Stimulated activated CD8-positive, alpha-beta memory T cell treated with anti-CD3 and anti-CD28 coated beads, Interleukin-7, amount 100 ng/mL, for 1 hour (primary cell): ENCODE data around the gene LRRC75B.
"Not testable (repeated sequence)": the region's sequence is repeated elsewhere in the genome, so short reads cannot be mapped to it uniquely, and the experiment has no call there.

ENCODE experiments used
- DNase-seq, 2 donors: peaks; one replicate each; pipeline ENCODE4 v3.0.0-alpha.2; 2020; ENCODE audit warnings: low read depth in 2 of 2

Gene LRRC75B

DNA sequence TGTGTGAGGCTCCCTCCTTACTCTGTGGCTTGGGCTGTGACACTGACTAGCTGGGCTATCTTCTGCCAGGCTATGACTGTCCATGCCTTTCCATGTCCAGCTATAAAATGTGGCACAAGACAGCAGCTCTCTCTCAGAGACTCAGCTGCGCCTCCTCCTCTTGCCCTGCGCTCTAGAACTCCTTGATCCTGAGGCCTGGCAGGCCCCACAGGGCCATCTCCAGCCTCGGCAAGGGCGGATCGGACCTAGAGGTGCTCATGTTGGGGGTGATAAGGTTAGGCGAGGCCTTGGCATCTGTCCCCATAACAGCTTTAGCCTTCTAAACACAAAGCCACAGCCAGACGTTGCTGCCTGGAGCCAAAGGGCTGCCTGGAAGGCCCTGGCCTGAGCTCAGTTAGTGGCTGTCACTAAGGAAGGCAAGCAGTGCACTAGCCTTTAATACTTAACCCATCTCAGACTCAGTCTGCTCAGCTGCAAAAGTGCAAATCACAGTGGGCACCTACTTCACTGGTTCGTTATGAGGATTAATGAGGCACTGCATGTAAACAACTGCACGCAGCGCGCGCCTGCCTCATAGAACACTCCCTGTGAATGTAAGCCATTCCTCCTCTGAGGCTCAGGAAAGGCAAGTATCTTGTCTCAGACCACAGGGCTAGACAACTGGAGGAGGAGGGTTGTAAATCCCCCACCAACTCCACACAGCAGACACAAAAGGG lies 39.1 kb downstream of the LRRC75B start:
- DNase-seq: no peak

GRCh38 chr22:24552503-24553286 lies 40.2 kb downstream of the LRRC75B start:
- DNase-seq: not testable (repeated sequence)

DNA sequence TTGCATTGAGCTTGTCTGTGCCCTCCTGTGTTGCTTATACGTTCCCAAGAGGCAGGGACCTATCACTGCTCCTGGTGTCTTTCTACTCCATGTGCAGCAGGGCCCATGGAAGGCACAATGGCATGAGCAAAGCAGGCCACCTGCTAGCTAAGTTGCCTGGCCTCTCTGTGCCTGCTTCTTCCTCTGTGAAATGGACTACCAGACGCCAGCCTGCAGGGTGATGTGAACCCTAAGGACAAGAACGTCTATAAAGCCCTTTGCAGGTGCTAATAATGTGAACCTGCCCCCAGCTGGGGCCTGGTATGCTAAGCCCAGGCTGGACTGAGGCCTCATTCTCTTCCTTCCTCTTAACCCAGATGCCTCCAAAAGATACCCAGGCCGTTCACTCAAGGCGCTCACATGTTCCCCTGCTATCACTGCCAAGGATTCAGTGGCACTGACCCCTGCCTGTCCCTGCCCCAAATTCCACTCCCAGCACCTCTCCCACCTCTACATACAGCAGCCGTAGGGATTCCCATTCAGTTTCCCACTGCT lies 41.9 kb downstream of the LRRC75B start:
- no peak for DNase-seq

DNA sequence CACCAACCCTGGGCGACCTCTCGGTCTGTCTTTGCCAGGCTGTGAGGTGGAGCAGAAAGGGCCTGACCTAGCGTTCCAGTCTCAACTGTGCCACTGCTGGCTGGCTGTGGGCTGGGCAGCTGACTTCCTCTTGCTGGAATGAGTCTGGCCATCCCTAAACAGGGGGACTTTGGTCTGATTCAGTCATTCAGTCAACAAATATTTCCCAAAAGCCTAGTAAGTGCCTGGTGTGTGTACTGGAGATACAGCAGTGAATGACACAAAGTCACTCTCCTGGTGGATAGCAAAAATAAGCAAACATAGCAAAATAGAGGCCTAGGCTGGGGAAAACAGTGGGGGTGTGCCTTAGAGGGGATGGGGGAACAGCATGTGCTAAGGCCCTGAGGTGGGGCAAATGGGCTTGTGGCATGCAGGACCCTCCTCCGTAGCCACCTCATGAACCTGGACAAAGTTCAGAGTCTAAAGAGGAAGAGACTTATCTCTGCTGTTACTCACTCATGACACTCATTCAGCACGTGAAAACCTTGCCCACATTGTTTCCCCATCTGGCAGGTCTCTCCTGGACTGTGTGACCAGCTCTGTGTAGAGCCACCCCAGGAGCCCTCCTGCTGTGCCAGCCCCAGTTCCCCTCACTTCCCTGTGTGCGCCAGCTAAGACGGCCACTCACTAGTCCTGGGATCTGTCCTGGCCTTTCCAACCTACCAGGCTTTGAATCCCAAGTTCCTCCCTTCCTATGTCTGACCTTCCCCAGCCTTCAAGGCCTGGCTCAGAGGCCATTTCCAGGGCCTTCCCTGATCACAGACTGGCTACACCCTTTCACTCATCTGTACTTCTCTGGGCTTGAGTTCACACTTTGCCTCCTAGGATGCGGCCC lies 42.6 kb downstream of the LRRC75B start:
- no peak for DNase-seq

- DNase-seq: no peak
Measured at GRCh38 chr22:24548812-24549211, 44.1 kb downstream of the LRRC75B start.

GRCh38 chr22:24543679-24544243 lies 49.1 kb downstream of the LRRC75B start:
- no peak for DNase-seq

GRCh38 chr22:24543185-24543601 lies 49.7 kb downstream of the LRRC75B start:
- DNase-seq: no peak

GRCh38 chr22:24542641-24543040 lies 50.2 kb downstream of the LRRC75B start:
- DNase-seq: no peak

DNA sequence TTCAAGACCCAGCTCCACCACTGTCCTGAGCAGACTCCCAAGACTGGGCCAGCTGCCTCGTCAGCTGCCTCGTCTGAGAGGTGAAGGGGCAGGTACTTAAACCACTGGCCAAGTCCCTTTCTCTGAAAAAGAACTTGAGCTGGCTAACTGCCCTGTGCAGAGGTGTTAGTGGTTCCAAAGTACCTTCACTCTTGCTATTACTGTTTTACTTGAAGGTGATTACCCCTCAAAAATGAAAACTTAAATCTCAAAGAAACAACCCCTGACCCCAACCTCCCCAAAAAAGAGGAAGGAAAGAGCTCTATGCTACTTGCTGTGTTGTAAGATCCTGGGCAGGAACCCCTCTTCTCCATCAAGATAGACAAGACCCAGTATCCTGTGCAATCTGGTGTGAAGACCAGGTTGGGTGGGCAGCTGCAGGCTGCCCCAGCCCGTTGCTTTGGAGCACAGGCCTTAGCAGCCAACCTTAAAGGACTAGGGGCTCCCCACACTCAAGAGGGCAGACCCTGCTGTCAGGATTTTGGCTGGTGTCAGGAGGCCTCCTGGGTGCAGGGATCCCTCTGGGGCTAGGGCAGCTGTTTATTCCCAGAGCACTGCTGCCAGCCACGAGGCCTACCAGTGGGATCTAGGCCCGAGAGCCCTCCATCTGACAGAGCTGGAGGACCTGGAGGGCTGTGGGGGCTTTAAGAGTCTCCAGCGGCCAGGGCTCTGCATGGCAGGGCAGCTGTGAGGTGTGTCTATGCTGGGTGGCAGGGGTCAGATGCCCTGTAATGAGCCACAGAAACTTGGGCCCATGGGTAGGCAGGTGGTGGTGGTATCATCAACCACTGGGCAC lies 51.0 kb downstream of the LRRC75B start:
- no peak for DNase-seq

DNA sequence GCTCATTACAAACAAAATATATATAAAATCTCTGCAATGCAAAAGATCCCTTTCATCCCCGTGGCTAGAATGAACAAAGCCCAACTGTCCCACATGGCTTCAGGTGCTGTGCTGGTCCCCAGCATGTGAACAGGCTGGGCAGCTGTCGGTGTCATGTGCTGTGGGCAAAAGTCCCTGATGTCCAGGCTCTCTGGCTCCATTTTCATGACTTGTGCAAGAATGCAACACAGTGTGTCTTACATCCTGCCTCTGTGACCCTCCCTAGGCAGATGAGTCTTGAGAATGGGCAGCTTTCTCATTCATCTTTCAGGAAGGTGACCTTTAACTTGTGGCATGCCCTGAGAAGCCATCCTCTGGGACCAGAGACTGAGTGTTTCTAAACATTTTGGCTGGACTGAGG lies 52.4 kb downstream of the LRRC75B start:
- no peak for DNase-seq

DNA sequence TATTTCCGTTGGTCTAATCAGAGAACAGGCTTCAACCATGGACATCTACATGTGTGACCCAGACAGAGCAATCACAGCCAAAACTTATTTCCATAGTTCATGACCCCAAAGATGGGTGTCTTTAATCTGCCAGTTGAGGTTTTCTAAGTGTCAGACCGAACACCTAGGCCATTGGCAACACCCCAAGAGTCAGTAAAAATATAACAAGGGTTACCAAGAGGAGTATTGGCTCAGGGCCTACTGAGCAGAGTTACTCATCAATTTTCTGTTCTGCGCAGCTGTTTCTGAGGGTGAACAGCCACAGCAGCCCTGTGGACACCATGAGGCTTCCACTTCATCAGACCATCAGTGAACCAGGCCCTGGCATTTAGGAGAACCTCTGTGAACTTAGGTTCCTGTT lies 56.8 kb downstream of the LRRC75B start:
- no peak for DNase-seq
